ENCODE measurements around the gene TH. TPM values are rescaled to one million over a fixed set of nuclear protein-coding genes. Genes with fewer than 3 reads are reported as not detected.

The TH gene
- total RNA-seq, 4 donors from 2014 or later, result 1.3 TPM; not detected in 3

- H3K36me3 ChIP-seq, result no peaks in the 10 kb centered on the region
- no peak overlapping the region for H3K4me3 ChIP-seq
- H3K9me3 ChIP-seq, result peaks cover 0 to 6% (median 3%) of the 10 kb centered on the region in 4 donors
- 89% methylated on average over 14 of the region's 30 CpGs for WGBS
- intact Hi-C loops (cut with DNase I), result no loop called here
- H3K4me1 ChIP-seq, result no peaks in the 10 kb centered on the region
- no peak for TF ChIP-seq EP300 (IDR thresholded peaks at IDR 0.05)
- no peak for TF ChIP-seq POLR2A (IDR thresholded peaks at IDR 0.05; ENCODE audit: low read depth)
- TF ChIP-seq CTCF (IDR thresholded peaks at IDR 0.05), result no peak
- no peak for TF ChIP-seq POLR2AphosphoS5 (IDR thresholded peaks at IDR 0.05)
- H3K27ac ChIP-seq (replicated peaks in 1 of 4), result no peak overlapping the region
- no peak for DNase-seq (ENCODE audit: extremely low spot score)
- peaks cover 0 to 66% (median 0%) of the 10 kb centered on the region in 4 donors for H3K27me3 ChIP-seq
Measured at GRCh38 chr11:2211113-2211971, 39.7 kb upstream of the TH start.

GRCh38 chr11:2210366-2211112 lies 38.9 kb upstream of the TH start:
- Histone ChIP-seq H3K36me3 (no peaks in the 10 kb centered on the region), H3K27me3 (peaks cover 0 to 65% (median 0%) of the 10 kb centered on the region in 4 donors), H3K27ac (replicated peaks in 1 of 4) (no peak overlapping the region), H3K9me3 (peaks cover 0 to 6% (median 3%) of the 10 kb centered on the region in 4 donors), H3K4me1 (no peaks in the 10 kb centered on the region), H3K4me3 (no peak overlapping the region)
- no peak for DNase-seq (ENCODE audit: extremely low spot score)
- TF ChIP-seq EP300 (IDR thresholded peaks at IDR 0.05), result no peak
- TF ChIP-seq POLR2A (IDR thresholded peaks at IDR 0.05; ENCODE audit: low read depth), result no peak
- TF ChIP-seq POLR2AphosphoS5 (IDR thresholded peaks at IDR 0.05), result no peak
- TF ChIP-seq CTCF (IDR thresholded peaks at IDR 0.05), result no peak
- intact Hi-C loops (cut with DNase I), result no loop called here
- WGBS, result 92% methylated on average over 7 of the region's 16 CpGs

GRCh38 chr11:2209900-2210321 lies 38.3 kb upstream of the TH start:
- Histone ChIP-seq H3K27me3 (peaks cover 0 to 59% (median 0%) of the 10 kb centered on the region in 4 donors), H3K27ac (replicated peaks in 1 of 4) (no peak overlapping the region), H3K9me3 (peaks cover 0 to 6% (median 3%) of the 10 kb centered on the region in 4 donors), H3K4me1 (no peaks in the 10 kb centered on the region), H3K36me3 (no peaks in the 10 kb centered on the region), H3K4me3 (no peak overlapping the region)
- 91% methylated on average over 10 of the region's 12 CpGs for WGBS
- intact Hi-C loops (cut with DNase I), result no loop called here
- DNase-seq (ENCODE audit: extremely low spot score), result no peak
- TF ChIP-seq POLR2AphosphoS5 (IDR thresholded peaks at IDR 0.05) (no peak), EP300 (IDR thresholded peaks at IDR 0.05) (no peak), POLR2A (IDR thresholded peaks at IDR 0.05; ENCODE audit: low read depth) (no peak), CTCF (IDR thresholded peaks at IDR 0.05) (no peak)

GRCh38 chr11:2209370-2209801 lies 37.8 kb upstream of the TH start:
- Histone ChIP-seq H3K27me3 (peaks cover 0 to 54% (median 0%) of the 10 kb centered on the region in 4 donors), H3K4me1 (no peaks in the 10 kb centered on the region), H3K9me3 (peaks cover 0 to 6% (median 3%) of the 10 kb centered on the region in 4 donors), H3K27ac (replicated peaks in 1 of 4) (no peak overlapping the region), H3K4me3 (no peak overlapping the region), H3K36me3 (no peaks in the 10 kb centered on the region)
- WGBS, result 85% methylated on average over 9 of the region's 11 CpGs
- intact Hi-C loops (cut with DNase I), result no loop called here
- no peak for TF ChIP-seq POLR2A (IDR thresholded peaks at IDR 0.05; ENCODE audit: low read depth)
- TF ChIP-seq EP300 (IDR thresholded peaks at IDR 0.05), result no peak
- no peak for TF ChIP-seq POLR2AphosphoS5 (IDR thresholded peaks at IDR 0.05)
- no peak for TF ChIP-seq CTCF (IDR thresholded peaks at IDR 0.05)
- DNase-seq (ENCODE audit: extremely low spot score), result no peak
